CD4-positive, alpha-beta T cell (primary cell): ENCODE results near the gene TULP4. TPM values are rescaled to one million over a fixed set of nuclear protein-coding genes. Genes with fewer than 3 reads are reported as not detected.

Experiments used
- ATAC-seq: fragments of 200-7000 bp; cut with Tn5 transposase; one replicate; pipeline ENCODE4 v1.10.0; 2022; ENCODE audit warnings: mild to moderate bottlenecking; ENCODE audit not compliant: poor library complexity
- CTCF ChIA-PET: fragments of 350-600 bp; sonication (Branson Sonifier 250); formaldehyde crosslinking; loops from one replicate; lab custom pipeline; 2021; ENCODE audit warnings: antibody characterized with exemption, inconsistent platforms; lab: Charles Lee
- POLR2A ChIA-PET: fragments of 350-600 bp; sonication (Branson Sonifier 250); formaldehyde crosslinking; loops from one replicate; lab custom pipeline; 2021; ENCODE audit warnings: antibody characterized with exemption, inconsistent platforms; lab: Charles Lee
- DNase-seq, 14 experiments: peaks; one replicate each; pipeline ENCODE4 v3.0.0-alpha.2; 2013 to 2020; ENCODE audit warnings: mixed read lengths in 2 of 14
- H3K27ac ChIP-seq, 2 donors: one replicate each; pipeline versions ENCODE4 v1.5.1 to v1.7.0; 2013; ENCODE audit warnings: low read length in 2 of 2, low read depth in 1 of 2, mild to moderate bottlenecking in 1 of 2
- H3K27me3 ChIP-seq, 2 experiments: 1 replicate in 1 of 2; 2 replicates in 1 of 2; pipeline versions ENCODE4 v1.6.1 to v1.7.0; 2013; ENCODE audit warnings: low read length in 2 of 2, control low read depth in 1 of 2, mild to moderate bottlenecking in 1 of 2, moderate library complexity in 1 of 2; ENCODE audit not compliant: insufficient read depth in 2 of 2, control insufficient read depth in 1 of 2
- H3K36me3 ChIP-seq: one replicate; pipeline ENCODE4 v1.6.1; 2013; ENCODE audit warnings: low read length, control low read depth; ENCODE audit not compliant: insufficient read depth
- H3K4me1 ChIP-seq: one replicate; pipeline ENCODE4 v1.6.1; 2013; ENCODE audit warnings: low read length, control low read depth; ENCODE audit not compliant: insufficient read depth
- H3K4me3 ChIP-seq: one replicate; pipeline ENCODE4 v1.5.1; 2013; ENCODE audit warnings: mild to moderate bottlenecking, low read length, moderate library complexity
- H3K9me3 ChIP-seq, 2 experiments: 1 replicate in 1 of 2; 2 replicates in 1 of 2; pipeline versions ENCODE4 v1.6.1 to v1.7.0; 2013; ENCODE audit warnings: low read length in 2 of 2, mild to moderate bottlenecking in 2 of 2, control low read depth in 1 of 2, moderate library complexity in 1 of 2; ENCODE audit not compliant: control insufficient read depth in 1 of 2, insufficient read depth in 1 of 2
- H3K27ac Mint-ChIP-seq: one replicate; pipeline ENCODE4 v1.8.0; 2020; ENCODE audit warnings: mixed read lengths
- H3K27me3 Mint-ChIP-seq: one replicate; pipeline ENCODE4 v1.8.0; 2021; ENCODE audit warnings: mixed read lengths
- H3K36me3 Mint-ChIP-seq: one replicate; pipeline ENCODE4 v1.8.0; 2021; ENCODE audit warnings: low read depth, mixed read lengths
- H3K4me1 Mint-ChIP-seq: one replicate; pipeline ENCODE4 v1.8.0; 2021; ENCODE audit warnings: low read depth, mixed read lengths
- H3K4me3 Mint-ChIP-seq: one replicate; pipeline ENCODE4 v1.8.0; 2020; ENCODE audit warnings: mild to moderate bottlenecking, mixed read lengths
- H3K9me3 Mint-ChIP-seq: one replicate; pipeline ENCODE4 v1.8.0; 2020; ENCODE audit warnings: mixed read lengths
- intact Hi-C, 2 experiments: fragments of 100-400 bp; cut with DNase I in 1 of 2; cut with micrococcal nuclease in 1 of 2; formaldehyde crosslinking; loops; one replicate each; pipeline versions ENCODE4 v1.15.1 to v1.9.0; 2023 to 2025; cut with DNase I, micrococcal nuclease
- total RNA-seq, 174 experiments: library from RNA in 2 of 174; stranded (reverse) in 2 of 174; gene quantifications; one replicate each; pipeline ENCODE4 v1.2.3 and lab custom pipeline; 2021 to 2026
- TF ChIP-seq, protein P1 (sequence below): fragments of 200-600 bp; IDR thresholded peaks from one replicate; pipeline ENCODE4 v1.8.0; 2022; ENCODE audit warnings: antibody characterized with exemption, mild to moderate bottlenecking

The TULP4 gene
- total RNA-seq, 2 experiments from 2014 or later, result 66.1 to 68.2 TPM

DNA sequence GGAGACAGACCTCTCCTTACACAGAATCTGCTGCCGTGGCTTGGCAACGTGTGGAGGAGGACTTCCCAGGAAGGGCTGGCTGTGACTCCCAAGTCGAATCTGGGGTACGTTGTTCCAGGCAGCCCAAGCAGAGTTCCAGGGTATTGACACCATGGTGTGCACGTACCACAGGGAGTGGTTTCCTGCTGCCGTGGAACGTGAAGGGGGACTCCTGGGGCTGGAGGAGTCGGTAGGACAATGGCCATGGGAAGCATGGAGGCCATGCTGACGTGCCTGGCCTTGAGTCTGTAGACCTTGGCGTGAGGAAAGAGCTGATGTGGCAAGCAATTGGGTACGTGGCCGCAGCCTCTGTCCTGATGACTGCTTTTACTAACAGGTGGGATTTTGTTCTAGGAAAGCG, 119.3 kb downstream of the TULP4 start:
- no peaks in the 10 kb centered on the region for H3K27me3 Mint-ChIP-seq
- CTCF ChIA-PET, result no interaction called here

DNA sequence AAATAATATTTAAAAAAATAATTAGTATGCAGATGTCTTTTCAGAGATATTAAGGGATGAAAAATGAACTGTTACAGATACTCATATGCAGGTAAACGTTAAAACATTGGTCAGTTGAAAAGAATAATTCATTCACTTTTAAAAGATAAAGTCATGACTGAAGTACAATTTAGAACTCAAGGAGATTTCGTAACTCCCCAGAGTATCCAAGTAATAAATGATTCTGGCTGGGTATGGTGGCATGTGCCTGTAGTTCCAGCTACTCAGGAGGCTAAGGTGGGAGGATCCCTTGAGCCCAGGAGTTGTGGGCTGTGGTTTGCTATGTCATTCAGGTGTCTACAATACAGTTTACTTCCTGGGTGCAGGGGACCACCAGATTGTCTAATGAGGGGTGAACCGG, 125.3 kb downstream of the TULP4 start:
- Histone ChIP-seq H3K36me3 (peaks cover 9% of the 10 kb centered on the region), H3K27me3 (no peaks in the 10 kb centered on the region), H3K4me3 (no peak overlapping the region), H3K9me3 (no peaks in the 10 kb centered on the region), H3K27ac (no peak overlapping the region), H3K4me1 (no peaks in the 10 kb centered on the region)
- TF ChIP-seq, protein P1, sequence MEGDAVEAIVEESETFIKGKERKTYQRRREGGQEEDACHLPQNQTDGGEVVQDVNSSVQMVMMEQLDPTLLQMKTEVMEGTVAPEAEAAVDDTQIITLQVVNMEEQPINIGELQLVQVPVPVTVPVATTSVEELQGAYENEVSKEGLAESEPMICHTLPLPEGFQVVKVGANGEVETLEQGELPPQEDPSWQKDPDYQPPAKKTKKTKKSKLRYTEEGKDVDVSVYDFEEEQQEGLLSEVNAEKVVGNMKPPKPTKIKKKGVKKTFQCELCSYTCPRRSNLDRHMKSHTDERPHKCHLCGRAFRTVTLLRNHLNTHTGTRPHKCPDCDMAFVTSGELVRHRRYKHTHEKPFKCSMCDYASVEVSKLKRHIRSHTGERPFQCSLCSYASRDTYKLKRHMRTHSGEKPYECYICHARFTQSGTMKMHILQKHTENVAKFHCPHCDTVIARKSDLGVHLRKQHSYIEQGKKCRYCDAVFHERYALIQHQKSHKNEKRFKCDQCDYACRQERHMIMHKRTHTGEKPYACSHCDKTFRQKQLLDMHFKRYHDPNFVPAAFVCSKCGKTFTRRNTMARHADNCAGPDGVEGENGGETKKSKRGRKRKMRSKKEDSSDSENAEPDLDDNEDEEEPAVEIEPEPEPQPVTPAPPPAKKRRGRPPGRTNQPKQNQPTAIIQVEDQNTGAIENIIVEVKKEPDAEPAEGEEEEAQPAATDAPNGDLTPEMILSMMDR, result no peak
- Mint-ChIP-seq H3K4me1 (peaks cover 3% of the 10 kb centered on the region), H3K9me3 (no peaks in the 10 kb centered on the region), H3K27ac (no peak overlapping the region), H3K36me3 (peaks cover 33% of the 10 kb centered on the region), H3K27me3 (no peaks in the 10 kb centered on the region), H3K4me3 (no peak overlapping the region)
- DNase-seq (no peak), ATAC-seq (no peak)
- ChIA-PET CTCF (no interaction called here), POLR2A (no interaction called here)
- intact Hi-C loops, result no loop called here

More for the DNA sequence above, 119.3 kb downstream of the TULP4 start:
- Mint-ChIP-seq H3K9me3 (no peaks in the 10 kb centered on the region), H3K4me3 (no peak overlapping the region), H3K4me1 (no peaks in the 10 kb centered on the region), H3K27ac (no peak overlapping the region), H3K36me3 (peaks cover 45% of the 10 kb centered on the region)
- POLR2A ChIA-PET, result no interaction called here
- Histone ChIP-seq H3K9me3 (no peaks in the 10 kb centered on the region), H3K4me1 (no peaks in the 10 kb centered on the region), H3K27me3 (no peaks in the 10 kb centered on the region), H3K4me3 (no peak overlapping the region), H3K36me3 (peaks cover 1% of the 10 kb centered on the region), H3K27ac (no peak overlapping the region)
- no peak for ATAC-seq
- no peak for DNase-seq
- TF ChIP-seq, protein P1, result no peak
- intact Hi-C loops, result no loop called here

DNA sequence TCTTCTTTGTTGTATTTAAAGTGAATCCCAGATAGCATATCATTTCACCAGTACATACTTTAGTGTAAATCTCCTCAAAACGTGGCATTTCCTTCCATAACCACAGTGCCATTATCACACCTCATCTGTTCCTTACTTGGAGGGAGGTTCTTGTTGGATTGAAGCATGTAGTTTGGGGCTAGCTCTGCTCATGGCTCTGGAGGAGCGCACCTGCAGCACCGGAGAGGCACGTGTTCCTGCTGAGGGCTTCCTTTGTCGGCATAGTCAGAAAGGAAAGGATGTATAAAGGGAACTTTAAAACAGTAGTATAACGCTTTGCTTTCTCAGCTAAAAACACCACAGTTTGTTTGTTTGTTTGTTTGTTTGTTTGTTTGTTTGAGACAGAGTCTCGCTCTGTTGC, 126.0 kb downstream of the TULP4 start:
- H3K4me1 Mint-ChIP-seq, result peaks cover 3% of the 10 kb centered on the region
- H3K27ac Mint-ChIP-seq, result no peak overlapping the region
- Histone ChIP-seq H3K4me3 (no peak overlapping the region), H3K36me3 (peaks cover 12% of the 10 kb centered on the region), H3K27me3 (no peaks in the 10 kb centered on the region), H3K27ac (no peak overlapping the region), H3K4me1 (no peaks in the 10 kb centered on the region), H3K9me3 (no peaks in the 10 kb centered on the region)
- H3K36me3 Mint-ChIP-seq, result peaks cover 26% of the 10 kb centered on the region
- ATAC-seq (no peak), DNase-seq (no peak)
- POLR2A ChIA-PET, result no interaction called here
- TF ChIP-seq, protein P1, result no peak
- CTCF ChIA-PET, result no interaction called here
- H3K9me3 Mint-ChIP-seq, result no peaks in the 10 kb centered on the region
- intact Hi-C loops, result no loop called here
- H3K4me3 Mint-ChIP-seq, result no peak overlapping the region
- H3K27me3 Mint-ChIP-seq, result no peaks in the 10 kb centered on the region
